Measurements from ENCODE around the gene PRKCE.

The PRKCE gene

DNA sequence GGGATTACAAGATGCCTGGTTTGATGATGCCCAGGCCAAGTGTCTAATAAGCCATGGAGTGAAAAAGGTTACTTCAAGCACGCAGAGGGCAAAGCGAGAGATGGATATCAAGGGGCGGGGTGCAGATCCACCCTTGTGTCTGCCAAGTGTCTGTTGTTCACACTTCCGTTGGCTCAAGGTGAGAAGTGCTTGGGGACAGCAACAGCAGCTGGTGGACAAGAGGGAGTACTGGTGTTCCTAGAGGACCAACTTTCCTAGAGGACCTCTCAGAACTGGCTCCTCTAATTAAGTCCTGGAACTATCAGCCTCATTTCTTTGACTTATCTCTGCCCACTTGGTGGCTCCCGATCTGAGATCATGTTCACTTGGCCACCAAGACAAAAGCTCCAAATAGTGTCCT lies 299.1 kb downstream of the PRKCE start:
- DNase-seq, result no peak

DNA sequence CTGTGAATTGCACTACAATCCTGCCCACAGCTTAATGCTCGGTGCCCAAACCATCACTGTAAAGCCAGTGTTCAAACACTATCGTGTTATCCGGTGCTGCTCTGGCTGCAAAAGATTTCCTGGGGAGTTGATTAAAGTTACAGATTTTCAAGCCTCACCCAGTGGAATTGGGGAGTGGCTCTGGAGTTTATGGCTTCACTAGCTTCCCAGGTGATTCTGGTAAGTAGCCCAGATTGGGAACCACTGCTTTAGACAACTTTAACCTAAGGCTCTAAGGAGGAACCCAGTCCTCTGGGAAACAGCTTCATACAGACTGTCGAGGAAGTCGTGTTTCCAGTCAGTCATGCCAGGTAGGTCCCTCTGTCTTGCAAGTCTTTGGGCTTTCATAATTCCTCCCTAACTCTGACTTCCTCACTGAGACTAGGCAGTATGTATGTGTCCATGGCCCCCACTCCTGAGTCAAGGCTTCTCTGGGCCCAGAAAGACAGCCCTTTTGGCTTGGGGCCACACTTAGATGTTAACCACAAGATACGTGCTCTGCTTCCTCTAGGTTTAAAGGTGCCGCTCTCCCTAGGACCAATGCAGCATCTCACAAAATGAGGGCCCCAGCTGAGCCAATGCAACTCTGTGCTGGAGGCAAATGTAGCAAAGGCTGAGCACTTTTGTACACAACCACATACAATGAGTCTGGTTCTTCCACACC lies 299.7 kb downstream of the PRKCE start:
- DNase-seq, result no peak

DNA sequence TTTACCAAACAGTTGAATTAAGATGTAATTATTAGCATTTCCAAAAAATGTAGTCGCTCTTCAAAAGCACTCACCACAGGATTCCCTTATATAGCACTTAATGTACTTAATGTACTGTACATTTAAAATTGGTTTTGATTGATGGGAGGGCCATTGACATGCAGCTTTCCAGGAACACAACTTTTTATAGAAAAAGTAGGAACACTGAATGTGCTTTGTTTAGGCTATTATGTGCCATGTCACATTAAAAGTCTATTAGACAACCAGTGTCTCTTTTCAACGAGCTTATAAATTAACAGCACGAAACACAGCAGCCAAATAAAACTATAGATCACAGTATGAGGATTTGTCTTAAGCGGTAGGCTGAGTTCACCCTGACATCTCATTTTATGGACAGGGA lies 301.1 kb downstream of the PRKCE start:
- DNase-seq, result no peak

DNA sequence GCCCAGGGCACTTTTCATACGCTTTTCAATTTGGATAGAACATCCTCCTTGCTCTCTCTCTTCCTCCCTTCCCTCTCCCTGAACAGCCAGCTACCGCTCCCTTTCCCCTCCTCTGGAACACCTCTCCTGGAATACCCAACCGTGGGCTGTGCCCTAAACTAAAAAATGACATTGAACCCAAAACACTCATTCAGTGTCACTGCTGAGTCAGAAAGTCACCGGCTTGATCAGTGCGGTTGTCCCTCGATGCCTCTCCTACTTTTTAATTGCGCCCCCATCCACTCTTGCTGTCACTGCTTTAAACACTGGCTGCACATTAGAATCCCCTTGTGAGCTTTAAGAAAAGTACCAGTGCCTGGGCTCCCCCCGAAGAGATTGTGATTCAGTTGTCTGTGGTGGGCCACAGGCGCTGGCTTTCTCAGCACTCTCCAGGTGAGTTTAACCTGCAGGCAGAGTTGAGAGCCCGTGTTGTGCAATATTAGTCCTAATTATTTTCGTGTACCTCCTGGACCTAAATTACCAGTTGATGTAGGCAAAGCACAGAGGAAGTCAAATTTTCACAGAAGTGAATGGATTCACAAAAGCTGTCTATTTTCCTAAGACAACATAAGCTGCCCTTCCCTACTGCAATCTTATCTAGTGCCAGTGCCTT lies 302.0 kb downstream of the PRKCE start:
- no peak for DNase-seq

DNA sequence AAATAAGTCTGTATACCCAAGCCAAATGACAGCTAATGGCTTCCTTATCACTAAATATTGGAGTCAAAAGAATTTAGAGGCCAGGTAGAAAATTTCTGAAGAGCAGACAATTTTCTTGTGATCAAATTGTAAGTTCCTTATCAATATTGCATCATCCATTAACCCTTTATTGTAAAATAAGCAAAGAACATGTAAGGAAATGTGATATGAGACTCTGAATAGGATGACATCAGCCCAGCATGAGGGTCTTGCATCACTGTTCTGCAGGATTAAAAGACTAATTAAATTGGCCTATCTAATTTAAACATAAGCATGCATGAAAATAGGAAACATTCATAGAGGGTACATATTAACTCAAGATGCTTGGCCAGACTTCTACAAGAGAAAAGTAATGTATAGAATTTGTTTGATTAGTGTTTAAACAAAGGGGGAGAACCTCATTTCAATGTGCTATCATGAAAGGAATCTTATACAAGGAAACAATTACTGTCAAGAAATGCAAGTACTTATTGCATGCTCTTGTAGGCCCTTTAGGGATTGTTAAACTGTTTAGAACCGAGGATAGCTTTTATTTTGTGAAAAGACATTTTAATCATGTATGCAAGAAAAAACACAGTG lies 302.9 kb downstream of the PRKCE start:
- no peak for DNase-seq

DNA sequence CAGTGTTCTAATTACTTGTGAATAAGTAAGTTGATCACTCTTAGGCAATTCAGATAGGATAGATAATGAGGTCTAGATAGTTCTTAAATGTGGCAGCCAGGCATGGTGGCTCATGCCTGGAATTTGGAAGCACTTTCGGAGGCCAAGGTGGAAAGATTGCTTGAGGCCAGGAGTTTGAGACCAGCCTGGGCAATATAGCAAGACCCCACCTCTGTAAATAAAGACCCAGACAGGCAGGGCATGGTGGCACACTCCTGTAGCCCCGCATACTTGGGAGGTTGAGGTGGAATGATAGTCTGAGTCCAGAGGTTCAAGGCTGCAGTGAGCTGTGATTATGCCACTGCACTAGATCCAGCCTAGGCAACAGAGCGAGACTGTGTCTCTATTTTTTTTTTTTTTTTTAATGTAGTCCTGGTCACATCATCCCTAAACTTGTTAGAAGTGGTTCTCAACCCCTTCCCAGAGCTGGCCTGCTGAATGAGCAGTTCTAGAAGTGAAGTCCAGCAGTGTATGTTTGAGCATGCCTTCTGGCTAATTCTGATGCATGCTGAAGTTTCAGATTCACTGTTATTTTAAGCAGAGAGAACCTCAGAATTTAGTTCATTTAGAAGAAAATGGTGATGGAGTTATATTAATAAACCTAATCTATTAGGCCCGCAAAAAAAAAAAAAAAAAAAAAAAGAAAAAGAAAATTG lies 306.2 kb downstream of the PRKCE start:
- DNase-seq, result no peak

DNA sequence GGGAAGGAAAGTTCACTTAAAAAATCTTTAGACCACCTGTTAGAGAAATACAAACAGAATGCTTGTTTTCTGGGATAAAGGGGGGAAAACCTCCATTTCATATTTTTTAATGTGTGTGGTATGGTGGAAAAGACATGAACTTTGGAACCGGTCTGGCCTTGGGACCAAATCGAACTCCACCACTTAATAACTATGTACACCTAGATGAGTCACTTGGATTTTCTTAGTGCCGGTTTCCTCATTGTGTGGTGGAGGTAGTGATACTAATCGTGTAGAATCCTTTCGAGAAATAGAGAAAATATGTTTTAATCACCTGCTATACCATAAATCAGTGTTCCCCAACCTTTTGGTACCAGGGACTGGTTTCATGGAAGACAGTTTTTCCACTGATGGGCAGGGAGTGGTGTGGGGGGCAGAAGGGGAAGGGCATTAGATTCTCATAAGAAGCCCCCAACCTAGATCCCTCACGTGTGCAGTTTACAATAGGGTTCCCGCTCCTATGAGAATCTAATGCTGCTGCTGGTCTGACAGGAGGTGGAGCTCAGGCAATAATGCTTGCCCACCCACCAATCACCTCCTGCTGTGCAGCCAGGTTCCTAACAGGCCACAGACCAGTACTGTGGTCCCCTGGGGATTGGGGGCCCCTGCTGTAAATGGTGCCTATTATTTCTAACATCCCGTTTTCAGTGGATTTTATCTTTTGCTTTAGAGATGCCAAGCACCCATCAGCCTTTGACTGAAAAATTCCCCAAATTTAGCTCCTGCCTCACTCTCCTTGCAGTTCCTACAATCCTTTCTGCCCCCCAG lies 308.8 kb downstream of the PRKCE start:
- DNase-seq, result no peak

DNA sequence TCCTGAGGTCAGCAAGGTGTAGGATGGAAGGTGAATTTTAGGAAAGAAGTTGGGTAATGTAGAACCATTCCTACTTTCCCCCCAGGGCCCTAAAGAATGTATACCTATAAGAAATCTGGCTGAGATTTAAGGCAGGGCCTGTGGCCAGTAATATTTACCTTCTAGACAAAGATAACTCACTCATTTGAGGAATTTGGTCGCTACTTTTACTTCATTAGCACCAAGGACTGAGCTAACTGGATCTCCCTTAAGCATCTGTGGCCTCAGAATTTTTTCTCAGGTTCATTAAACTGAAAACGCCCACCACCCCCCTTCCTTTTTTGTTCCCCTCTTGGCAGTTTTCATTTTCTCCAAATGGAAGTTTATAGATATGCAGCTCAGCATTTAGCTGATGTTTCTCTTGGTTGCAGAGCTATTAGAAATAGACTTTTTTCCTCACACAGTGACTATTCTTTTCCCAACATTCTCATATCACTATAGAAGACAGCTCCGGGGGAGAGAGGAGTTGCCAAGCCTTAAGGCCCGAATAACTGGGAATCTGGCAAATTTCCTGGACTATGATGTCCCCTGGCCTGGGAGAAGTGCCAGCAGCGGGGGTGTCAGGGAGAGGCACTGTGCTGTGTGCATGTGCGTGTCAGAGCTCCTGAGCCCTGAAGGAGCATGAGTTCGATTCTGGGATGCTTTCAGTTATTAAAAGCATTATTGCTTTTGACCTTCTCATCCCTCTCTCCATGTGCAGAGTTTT lies 310.9 kb downstream of the PRKCE start:
- DNase-seq, result no peak

DNA sequence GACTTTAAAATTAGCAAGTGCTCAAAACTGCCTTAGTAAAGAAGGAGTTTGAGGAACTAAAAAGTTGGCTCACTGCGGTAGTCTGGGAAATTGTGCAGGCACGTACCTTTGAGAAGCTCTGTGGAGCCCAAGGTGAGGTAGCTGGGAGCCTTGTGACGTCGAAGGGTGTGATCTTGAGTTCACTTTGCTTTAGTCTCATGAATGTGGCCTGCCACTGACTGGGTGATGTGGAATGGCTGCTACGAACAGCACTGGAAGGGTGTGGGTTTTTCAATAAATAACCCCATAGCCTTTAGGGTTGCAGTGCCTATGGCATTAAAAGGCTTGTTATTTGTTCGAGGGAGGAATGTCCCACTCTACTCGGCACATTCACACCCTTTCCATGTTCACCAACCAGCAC lies 312.3 kb downstream of the PRKCE start:
- no peak for DNase-seq

DNA sequence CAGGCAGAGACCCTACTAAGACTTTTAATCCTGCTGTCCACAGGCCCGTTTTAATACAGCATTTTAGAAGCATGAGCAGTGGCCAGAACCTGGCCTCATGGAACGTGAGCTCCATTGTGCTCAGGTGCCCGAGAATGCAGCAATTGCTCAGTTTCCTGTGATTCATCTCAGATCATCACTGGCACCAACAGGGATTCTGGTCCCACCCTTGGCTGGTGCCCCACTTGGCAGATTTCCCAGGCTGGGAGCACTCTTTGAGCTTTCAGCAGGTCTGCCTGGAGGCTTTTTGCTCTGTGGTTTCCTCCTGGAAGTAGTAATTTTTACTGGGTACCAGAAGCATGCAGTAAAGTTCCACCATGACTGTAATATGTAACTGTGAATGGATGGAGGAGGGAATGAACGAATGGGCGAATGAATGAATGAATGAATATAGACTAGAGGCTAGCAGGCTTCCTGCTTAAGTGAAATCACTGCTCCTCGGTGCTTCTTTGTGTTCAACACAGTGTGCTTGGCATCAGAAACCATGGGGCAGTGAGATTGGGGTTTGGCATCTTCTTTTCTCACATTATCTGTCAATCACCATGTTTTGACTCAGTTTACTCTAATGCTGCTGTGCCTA lies 312.9 kb downstream of the PRKCE start:
- DNase-seq, result no peak

DNA sequence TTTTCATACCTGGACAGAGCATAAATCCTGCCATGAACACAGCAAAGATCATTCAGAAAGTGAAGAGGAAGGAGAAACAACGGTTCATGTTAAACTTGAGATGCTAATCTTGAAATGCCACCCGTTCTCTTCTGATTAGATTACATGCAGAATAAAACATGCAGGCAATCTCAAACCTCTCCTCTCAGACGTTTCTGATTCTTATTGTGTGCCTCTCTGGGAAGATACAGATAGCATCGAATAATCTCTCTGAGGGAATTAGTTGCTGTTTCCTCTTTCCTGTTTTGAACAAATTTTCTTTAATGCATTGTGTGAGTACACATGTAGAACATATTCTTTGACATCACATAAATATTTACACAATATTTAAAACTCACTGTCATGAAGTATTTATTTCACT lies 313.4 kb downstream of the PRKCE start:
- no peak for DNase-seq

DNA sequence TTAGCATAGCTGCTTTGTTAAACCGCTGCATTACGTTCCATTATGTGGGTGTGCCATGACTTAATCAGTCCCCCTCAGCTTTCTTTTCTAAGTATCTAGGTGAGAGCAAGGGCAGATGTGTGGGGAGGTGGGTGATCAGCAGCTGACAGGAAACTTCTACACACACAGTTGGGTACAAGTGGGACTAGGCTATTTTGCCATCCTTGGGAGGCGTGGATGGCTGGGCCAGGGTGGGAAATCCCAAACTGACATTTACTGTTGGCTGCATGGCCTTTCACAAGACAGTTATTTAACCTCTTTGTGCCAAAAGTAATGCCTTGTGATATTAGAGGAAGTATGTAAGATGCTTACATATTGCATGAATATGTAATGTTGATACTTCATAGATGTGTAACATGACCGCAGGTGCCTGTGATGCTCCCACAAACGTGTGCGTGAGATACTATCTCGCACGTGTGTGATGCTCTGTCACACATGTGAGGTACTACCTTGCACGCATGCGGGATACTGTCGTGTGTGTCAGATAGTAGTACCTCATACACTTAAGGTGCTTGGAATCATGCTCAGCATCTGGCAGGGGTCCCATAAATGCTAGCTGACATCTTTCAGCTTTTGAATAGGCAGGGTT lies 314.5 kb downstream of the PRKCE start:
- DNase-seq, result no peak

DNA sequence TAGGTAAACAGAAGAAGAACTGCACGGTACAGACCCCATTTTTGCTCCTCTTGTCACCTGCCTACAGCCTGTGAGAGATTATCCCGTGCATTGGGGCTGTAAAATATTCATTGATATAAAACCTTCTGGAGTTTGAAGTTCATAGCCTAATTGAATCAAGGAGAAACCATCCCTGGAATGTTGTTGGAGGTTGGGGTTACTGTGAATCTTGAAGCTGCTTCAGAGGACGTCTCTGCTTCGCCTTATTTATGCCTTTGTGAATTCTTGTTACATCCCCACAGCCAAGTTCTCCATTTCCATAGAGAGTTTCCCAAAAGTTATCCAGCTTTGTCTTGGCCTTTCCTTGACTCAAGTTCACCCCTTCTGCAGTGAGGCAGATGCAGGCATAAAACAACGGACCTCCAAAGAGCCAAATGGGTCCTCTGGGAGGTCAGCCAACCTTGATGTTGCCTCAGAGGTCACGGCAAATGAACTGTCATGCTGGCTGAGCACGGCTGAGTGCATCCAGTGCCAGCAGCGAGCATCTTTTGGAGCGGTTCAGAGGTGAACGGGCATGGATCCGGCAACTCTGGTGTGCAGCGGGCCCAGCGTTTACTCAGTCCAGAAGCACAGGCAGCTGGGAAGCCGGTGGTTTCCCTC lies 317.6 kb downstream of the PRKCE start:
- no peak for DNase-seq

DNA sequence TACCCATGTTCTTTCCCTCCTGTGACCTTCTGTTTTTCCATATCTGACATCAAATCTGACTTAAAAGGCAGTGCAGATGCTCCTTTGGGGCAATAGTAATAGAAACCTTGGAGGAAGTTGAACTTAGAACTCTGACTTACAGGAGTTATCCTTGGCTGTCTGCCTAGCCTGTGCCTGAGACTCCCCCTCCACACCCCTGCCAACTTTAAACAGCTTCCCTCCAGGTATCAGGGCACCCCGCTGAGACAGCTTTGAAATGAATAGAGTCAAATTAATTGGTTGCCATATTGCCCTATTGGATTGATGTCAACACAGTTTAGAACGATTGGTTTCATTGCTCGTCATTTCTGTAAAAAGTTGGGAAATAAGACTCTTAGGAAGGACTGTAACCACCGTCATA lies 322.0 kb downstream of the PRKCE start:
- no peak for DNase-seq

DNA sequence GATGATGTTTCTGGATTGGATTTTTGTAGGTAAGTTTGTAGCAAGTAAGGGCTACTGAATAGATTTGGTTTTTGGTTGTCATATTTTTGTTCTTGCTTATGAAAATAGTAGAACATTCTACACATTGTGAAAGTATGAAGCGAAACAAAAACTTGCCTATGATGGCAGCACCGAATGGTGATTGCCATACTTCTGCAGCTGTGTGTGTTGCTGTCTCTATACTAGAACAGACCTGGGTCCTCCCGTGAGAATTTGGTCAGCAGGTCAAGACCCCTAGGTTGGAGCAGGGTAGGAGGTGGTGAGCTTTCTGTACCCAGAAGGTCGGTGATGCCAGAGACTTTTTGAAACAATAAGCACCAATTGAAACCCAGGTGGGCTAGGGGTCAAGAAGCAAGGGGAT lies 322.6 kb downstream of the PRKCE start:
- DNase-seq, result no peak

DNA sequence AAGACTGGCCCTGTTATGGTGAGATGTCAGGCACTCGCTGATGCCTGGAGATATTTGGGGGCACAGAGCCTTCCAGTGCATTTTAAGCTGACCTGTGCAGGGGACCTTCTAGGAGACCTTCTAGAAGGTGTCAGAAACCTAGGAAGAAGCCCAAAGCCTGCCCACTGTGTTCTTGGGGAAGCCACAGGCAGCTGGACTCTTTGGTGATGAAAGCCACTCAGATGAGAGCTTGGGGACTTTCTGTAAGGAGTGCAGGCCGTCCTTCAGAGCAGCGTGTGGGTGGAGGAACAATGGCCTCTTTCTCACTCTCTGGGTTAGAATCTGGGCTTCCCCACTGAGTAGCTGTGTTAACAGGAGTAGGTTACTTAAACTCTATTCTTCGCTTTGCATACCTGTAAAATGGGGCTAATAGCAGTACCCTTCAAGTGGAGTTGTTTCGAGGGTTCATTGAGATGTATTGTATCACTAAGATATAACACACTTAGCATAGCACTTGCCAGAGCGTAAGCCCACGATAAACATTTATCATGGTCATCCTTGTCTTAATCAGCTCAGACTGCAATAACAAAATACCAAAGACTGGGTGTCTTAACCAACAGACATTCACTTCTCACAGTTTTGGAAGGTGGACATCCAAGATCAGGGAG lies 323.4 kb downstream of the PRKCE start:
- DNase-seq, result no peak

DNA sequence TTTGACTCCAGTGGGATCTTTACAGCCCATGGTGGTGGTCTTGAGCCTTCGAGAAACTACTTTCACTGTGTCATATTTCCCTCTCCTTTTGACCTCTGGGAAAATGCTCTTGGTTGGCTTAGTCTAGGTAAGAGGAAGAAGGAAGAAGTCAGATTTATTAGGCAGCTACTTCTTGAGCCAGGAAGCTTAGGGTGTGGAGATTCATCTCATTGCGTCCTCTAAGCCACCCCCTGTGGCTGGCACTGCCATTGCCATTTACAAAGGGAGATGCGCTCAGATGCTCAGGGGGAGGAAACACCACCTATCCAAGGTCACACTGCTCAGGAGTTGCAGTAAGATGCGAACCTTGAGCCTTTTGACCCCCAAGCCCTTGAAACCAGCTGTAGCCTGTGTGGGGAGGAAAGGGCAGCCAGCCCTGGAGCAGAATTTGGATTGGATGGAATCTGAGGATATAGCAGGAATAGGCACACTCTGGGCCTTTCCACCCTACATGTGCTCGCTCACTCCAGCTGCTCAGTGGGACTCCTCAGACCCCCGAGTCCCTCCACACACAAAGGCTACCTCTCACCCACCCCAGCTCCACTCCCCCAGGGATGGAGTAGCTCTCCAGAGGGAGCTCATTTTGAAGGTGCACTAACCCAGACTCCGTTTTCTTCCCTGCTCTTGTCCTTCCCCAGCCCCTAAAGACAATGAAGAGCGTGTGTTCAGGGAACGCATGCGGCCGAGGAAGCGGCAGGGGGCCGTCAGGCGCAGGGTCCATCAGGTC lies 324.5 kb downstream of the PRKCE start:
- DNase-seq, result no peak

DNA sequence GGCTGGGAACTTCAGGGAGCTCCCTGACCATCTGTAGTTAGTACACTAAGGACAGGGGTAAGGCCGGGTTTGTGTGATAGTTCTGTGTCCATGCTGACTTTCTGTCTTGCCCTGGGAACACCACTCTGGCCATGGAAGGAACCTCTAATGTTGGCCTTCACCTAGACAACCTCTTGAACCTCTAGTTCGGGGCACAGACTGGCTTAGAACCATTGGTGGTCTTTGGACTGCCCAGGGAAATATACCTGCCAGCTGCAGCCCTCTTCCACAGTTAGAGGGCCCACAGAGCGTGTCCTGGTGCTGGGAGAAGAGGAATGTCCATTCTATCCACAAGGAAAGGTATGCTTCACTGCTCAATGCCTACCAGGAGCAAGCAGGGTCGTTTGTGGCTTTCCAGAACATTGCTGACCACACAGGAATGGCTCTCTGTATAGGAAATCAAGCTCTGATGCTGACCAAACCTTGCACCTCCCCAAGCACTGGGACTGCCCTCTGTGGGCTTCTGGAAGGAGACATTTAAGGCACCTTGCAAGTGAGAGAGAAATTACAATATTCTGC lies 326.9 kb downstream of the PRKCE start:
- no peak for DNase-seq

DNA sequence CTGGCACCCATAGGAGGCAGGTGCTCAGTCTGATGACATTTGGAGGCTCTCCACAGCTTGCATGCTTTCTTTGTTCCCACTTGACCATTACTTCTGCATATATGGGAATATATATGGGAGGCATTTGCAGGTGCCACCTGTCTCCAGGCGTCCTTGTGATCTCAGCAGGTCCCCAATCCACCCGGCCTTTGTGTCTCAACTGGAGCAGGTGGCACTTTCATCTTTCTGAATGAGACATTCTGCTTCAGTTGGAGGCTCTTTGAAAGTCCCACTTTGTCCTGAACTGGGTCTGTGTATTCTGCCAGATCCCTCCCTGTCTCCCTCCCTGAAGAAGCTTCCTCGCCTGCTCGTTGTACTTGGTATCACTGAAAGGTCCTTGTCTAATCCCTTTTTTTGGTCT lies 327.6 kb downstream of the PRKCE start:
- DNase-seq, result no peak
